CD4-positive, alpha-beta memory T cell (primary cell): Measurements from ENCODE around the gene CNDP2. TPM values are rescaled to one million over a fixed set of nuclear protein-coding genes. Genes with fewer than 3 reads are reported as not detected.

Experiments
- CTCF ChIA-PET: fragments of 350-600 bp; sonication (Branson Sonifier 250); formaldehyde crosslinking; loops from one replicate; lab custom pipeline; 2021; ENCODE audit warnings: inconsistent platforms; ENCODE audit not compliant: partially characterized antibody; lab: Charles Lee
- POLR2A ChIA-PET: fragments of 350-600 bp; sonication (Branson Sonifier 250); formaldehyde crosslinking; loops from one replicate; lab custom pipeline; 2021; ENCODE audit not compliant: partially characterized antibody; lab: Charles Lee
- DNase-seq, 5 donors: peaks; one replicate each; pipeline versions ENCODE4 v3.0.0 to v3.0.0-alpha.2; 2020 to 2022; ENCODE audit warnings: mixed read lengths in 1 of 5
- H3K27ac ChIP-seq: one replicate; pipeline ENCODE4 v1.7.0; 2013; ENCODE audit warnings: low read depth, low read length
- H3K27me3 ChIP-seq: 2 replicates; pipeline ENCODE4 v1.7.0; 2013; ENCODE audit warnings: mild to moderate bottlenecking, low read length, moderate library complexity; ENCODE audit not compliant: insufficient read depth
- H3K36me3 ChIP-seq: 2 replicates; pipeline ENCODE4 v1.7.0; 2013; ENCODE audit warnings: mild to moderate bottlenecking, low read length, moderate library complexity; ENCODE audit not compliant: insufficient read depth
- H3K4me1 ChIP-seq: 2 replicates; pipeline ENCODE4 v1.7.0; 2013; ENCODE audit warnings: mild to moderate bottlenecking, low read length, moderate library complexity; ENCODE audit not compliant: insufficient read depth
- H3K4me3 ChIP-seq, 2 donors: one replicate each; pipeline ENCODE4 v1.7.0; 2013; ENCODE audit warnings: low read length in 2 of 2, mild to moderate bottlenecking in 1 of 2
- H3K9me3 ChIP-seq, 2 donors: one replicate each; pipeline ENCODE4 v1.7.0; 2013; ENCODE audit warnings: low read length in 2 of 2, control low read depth in 1 of 2; ENCODE audit not compliant: control insufficient read depth in 1 of 2
- H3K27ac Mint-ChIP-seq, 7 donors: one replicate each; pipeline ENCODE4 v1.8.0; 2020 to 2021; ENCODE audit warnings: mixed read lengths in 7 of 7, mild to moderate bottlenecking in 6 of 7, inconsistent platforms in 3 of 7, moderate library complexity in 3 of 7
- H3K27me3 Mint-ChIP-seq, 2 donors: one replicate each; pipeline ENCODE4 v1.8.0; 2020 to 2021; ENCODE audit warnings: mixed read lengths in 2 of 2
- H3K36me3 Mint-ChIP-seq, 2 donors: one replicate each; pipeline ENCODE4 v1.8.0; 2020 to 2021; ENCODE audit warnings: mixed read lengths in 2 of 2, inconsistent platforms in 1 of 2, mild to moderate bottlenecking in 1 of 2
- H3K4me1 Mint-ChIP-seq, 4 donors: one replicate each; pipeline ENCODE4 v1.8.0; 2020 to 2021; ENCODE audit warnings: mixed read lengths in 4 of 4, mild to moderate bottlenecking in 1 of 4
- H3K4me3 Mint-ChIP-seq, 8 donors: one replicate each; pipeline ENCODE4 v1.8.0; 2020 to 2021; ENCODE audit warnings: mixed read lengths in 8 of 8, mild to moderate bottlenecking in 7 of 8, moderate library complexity in 6 of 8, inconsistent platforms in 3 of 8
- H3K9me3 Mint-ChIP-seq, 8 donors: one replicate each; pipeline ENCODE4 v1.8.0; 2020 to 2021; ENCODE audit warnings: mixed read lengths in 8 of 8, mild to moderate bottlenecking in 5 of 8, inconsistent platforms in 3 of 8, moderate library complexity in 1 of 8
- intact Hi-C: fragments of 100-400 bp; cut with micrococcal nuclease; formaldehyde crosslinking; loops from one replicate; pipeline ENCODE4 v1.15.1; 2023
- polyA plus RNA-seq, 2 donors: library from polyadenylated mRNA; unstranded; fragments of 300-500 nt; fragmentation: Illumina TruSeq; gene quantifications; one replicate each; pipeline ENCODE4 v1.2.3, GENCODE V29; 2021
- total RNA-seq, 2 experiments: library from RNA; stranded (reverse); gene quantifications; one replicate each; pipeline ENCODE4 v1.2.3, GENCODE V29; 2021

The CNDP2 gene
- total and polyA plus RNA-seq, 4 experiments from 2014 or later = 123 to 153 (median 141) TPM

- H3K4me3 ChIP-seq = no peak overlapping the region
- POLR2A ChIA-PET = no interaction called here
- H3K9me3 ChIP-seq = no peaks in the 10 kb centered on the region
- H3K4me1 ChIP-seq = peaks cover 5% of the 10 kb centered on the region
- Mint-ChIP-seq H3K4me3 (no peak overlapping the region), H3K4me1 (peaks cover 4 to 14% (median 8%) of the 10 kb centered on the region in 4 donors), H3K36me3 (no peaks in the 10 kb centered on the region), H3K27me3 (peaks cover 17 to 25% of the 10 kb centered on the region in 2 donors), H3K9me3 (no peaks in the 10 kb centered on the region), H3K27ac (no peak overlapping the region)
- H3K36me3 ChIP-seq = no peaks in the 10 kb centered on the region
- CTCF ChIA-PET = no interaction called here
- DNase-seq = no peak
- intact Hi-C loops = no loop called here
- H3K27ac ChIP-seq = no peak overlapping the region
- H3K27me3 ChIP-seq = peaks cover 8% of the 10 kb centered on the region
These were observed 36.3 kb upstream of the CNDP2 start for GRCh38 chr18:74459889-74460288.

DNA sequence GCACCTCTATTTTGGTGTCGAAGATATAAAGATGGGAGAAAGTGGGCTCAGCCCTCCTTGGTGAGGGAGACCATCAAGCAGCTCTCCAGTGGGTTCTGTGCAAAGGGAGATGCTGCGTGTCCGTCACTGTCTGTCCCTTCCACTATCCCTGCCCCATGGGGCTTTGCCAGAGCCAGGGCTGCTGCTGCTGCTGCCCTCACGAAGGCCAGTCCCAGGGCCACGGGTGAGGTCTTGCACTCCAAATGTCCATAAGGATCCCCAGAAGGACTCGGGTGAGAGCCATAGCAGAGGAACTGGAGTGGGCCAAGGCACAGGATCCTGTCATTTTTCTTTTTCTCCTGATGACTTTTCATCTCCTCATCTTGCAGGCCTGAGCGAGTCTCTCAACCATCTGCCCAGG lies 35.3 kb upstream of the CNDP2 start:
- no peak overlapping the region for H3K27ac Mint-ChIP-seq
- DNase-seq = no peak
- POLR2A ChIA-PET = no interaction called here
- H3K4me1 Mint-ChIP-seq = peaks cover 4 to 14% (median 8%) of the 10 kb centered on the region in 4 donors
- Histone ChIP-seq H3K9me3 (no peaks in the 10 kb centered on the region), H3K36me3 (no peaks in the 10 kb centered on the region), H3K27me3 (peaks cover 3% of the 10 kb centered on the region), H3K4me1 (peaks cover 5% of the 10 kb centered on the region), H3K4me3 (no peak overlapping the region), H3K27ac (no peak overlapping the region)
- H3K36me3 Mint-ChIP-seq = no peaks in the 10 kb centered on the region
- no peaks in the 10 kb centered on the region for H3K9me3 Mint-ChIP-seq
- no peak overlapping the region for H3K4me3 Mint-ChIP-seq
- intact Hi-C loops = no loop called here
- CTCF ChIA-PET = no interaction called here
- H3K27me3 Mint-ChIP-seq = peaks cover 14 to 21% of the 10 kb centered on the region in 2 donors

GRCh38 chr18:74463254-74463653 lies 32.9 kb upstream of the CNDP2 start:
- ChIA-PET CTCF (no interaction called here), POLR2A (no interaction called here)
- no peak for DNase-seq
- Histone ChIP-seq H3K9me3 (no peaks in the 10 kb centered on the region), H3K27me3 (no peaks in the 10 kb centered on the region), H3K36me3 (no peaks in the 10 kb centered on the region), H3K4me3 (no peak overlapping the region), H3K4me1 (no peaks in the 10 kb centered on the region), H3K27ac (no peak overlapping the region)
- Mint-ChIP-seq H3K4me3 (no peak overlapping the region), H3K4me1 (peaks cover 0 to 4% (median 2%) of the 10 kb centered on the region in 4 donors), H3K27me3 (peaks cover 5 to 15% of the 10 kb centered on the region in 2 donors), H3K36me3 (no peaks in the 10 kb centered on the region), H3K27ac (no peak overlapping the region), H3K9me3 (no peaks in the 10 kb centered on the region)
- intact Hi-C loops = no loop called here

DNA sequence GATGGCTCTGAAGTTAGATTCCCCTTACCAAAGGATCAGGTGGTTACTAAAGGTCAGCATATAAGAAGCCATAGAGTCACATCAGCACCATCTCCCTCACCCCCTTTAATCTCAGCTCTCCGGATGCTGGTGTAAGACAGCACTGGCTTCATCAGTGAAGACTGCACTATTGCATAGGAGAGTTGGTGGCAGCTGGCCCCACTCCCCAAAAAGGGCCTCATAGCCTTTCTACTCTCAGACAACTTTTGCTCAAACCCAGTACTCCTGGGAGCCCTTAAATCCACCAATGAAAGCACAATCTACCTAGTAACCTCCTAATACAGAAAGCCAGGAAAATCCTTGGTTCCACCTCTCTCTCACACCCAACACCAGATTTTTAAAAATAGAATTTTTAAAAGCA lies 32.2 kb upstream of the CNDP2 start:
- Histone ChIP-seq H3K4me3 (no peak overlapping the region), H3K27me3 (no peaks in the 10 kb centered on the region), H3K9me3 (no peaks in the 10 kb centered on the region), H3K36me3 (no peaks in the 10 kb centered on the region), H3K27ac (no peak overlapping the region), H3K4me1 (no peaks in the 10 kb centered on the region)
- no peak overlapping the region for H3K4me3 Mint-ChIP-seq
- POLR2A ChIA-PET = no interaction called here
- intact Hi-C loops = no loop called here
- no peaks in the 10 kb centered on the region for H3K36me3 Mint-ChIP-seq
- peaks cover 1 to 10% of the 10 kb centered on the region in 2 donors for H3K27me3 Mint-ChIP-seq
- CTCF ChIA-PET = no interaction called here
- peak overlapping the region in 1 of 7 donors; percentile 19 for H3K27ac Mint-ChIP-seq
- peaks cover 0 to 2% (median 0%) of the 10 kb centered on the region in 4 donors for H3K4me1 Mint-ChIP-seq
- no peaks in the 10 kb centered on the region for H3K9me3 Mint-ChIP-seq
- no peak for DNase-seq

DNA sequence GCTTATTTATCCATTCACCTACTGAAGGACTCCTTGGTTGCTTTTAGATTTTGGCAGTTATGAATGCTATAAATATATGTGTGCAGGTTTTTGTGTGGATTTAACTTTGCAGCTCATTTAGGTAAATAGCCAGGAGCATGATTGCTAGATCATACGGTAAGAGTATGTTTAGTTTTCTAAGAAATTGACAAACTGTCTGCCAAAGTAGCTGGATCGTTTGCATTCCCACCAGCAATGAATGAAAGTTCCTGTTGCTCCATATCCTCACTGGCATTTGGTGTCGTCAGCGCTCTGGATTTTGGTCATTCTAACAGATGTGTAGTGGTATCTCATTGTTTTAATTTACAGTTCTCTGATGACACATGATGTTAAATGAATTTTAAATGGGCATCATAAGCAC lies 30.4 kb upstream of the CNDP2 start:
- DNase-seq = no peak
- Histone ChIP-seq H3K4me1 (no peaks in the 10 kb centered on the region), H3K27ac (no peak overlapping the region), H3K27me3 (no peaks in the 10 kb centered on the region), H3K36me3 (no peaks in the 10 kb centered on the region), H3K4me3 (no peak overlapping the region), H3K9me3 (no peaks in the 10 kb centered on the region)
- no peaks in the 10 kb centered on the region for H3K36me3 Mint-ChIP-seq
- ChIA-PET CTCF (interaction anchor here (0.7 kb wide), 1 partner anchor 27 kb away, joined by 3 read pairs; no protein-coding TSS in a partner anchor), POLR2A (no interaction called here)
- intact Hi-C loops = no loop called here
- no peaks in the 10 kb centered on the region for H3K4me1 Mint-ChIP-seq
- peaks cover 0 to 8% (median 6%) of the 10 kb centered on the region in 8 donors for H3K9me3 Mint-ChIP-seq
- H3K4me3 Mint-ChIP-seq = no peak overlapping the region
- peaks cover 4 to 8% of the 10 kb centered on the region in 2 donors for H3K27me3 Mint-ChIP-seq
- H3K27ac Mint-ChIP-seq = no peak overlapping the region

GRCh38 chr18:74468547-74469061 lies 27.6 kb upstream of the CNDP2 start:
- CTCF ChIA-PET = no interaction called here
- H3K4me1 Mint-ChIP-seq = no peaks in the 10 kb centered on the region
- Histone ChIP-seq H3K4me3 (no peak overlapping the region), H3K36me3 (no peaks in the 10 kb centered on the region), H3K4me1 (no peaks in the 10 kb centered on the region), H3K27me3 (no peaks in the 10 kb centered on the region), H3K27ac (no peak overlapping the region), H3K9me3 (no peaks in the 10 kb centered on the region)
- H3K27me3 Mint-ChIP-seq = peaks cover 3% of the 10 kb centered on the region in 2 donors
- H3K9me3 Mint-ChIP-seq = peaks cover 0 to 8% (median 6%) of the 10 kb centered on the region in 8 donors
- no peak overlapping the region for H3K4me3 Mint-ChIP-seq
- no peak overlapping the region for H3K27ac Mint-ChIP-seq
- H3K36me3 Mint-ChIP-seq = no peaks in the 10 kb centered on the region
- intact Hi-C loops = no loop called here
- DNase-seq = no peak
- POLR2A ChIA-PET = no interaction called here

- Histone ChIP-seq H3K9me3 (no peaks in the 10 kb centered on the region), H3K36me3 (no peaks in the 10 kb centered on the region), H3K4me1 (no peaks in the 10 kb centered on the region), H3K4me3 (no peak overlapping the region), H3K27me3 (no peaks in the 10 kb centered on the region), H3K27ac (no peak overlapping the region)
- H3K27ac Mint-ChIP-seq = no peak overlapping the region
- POLR2A ChIA-PET = no interaction called here
- peaks cover 0 to 8% (median 6%) of the 10 kb centered on the region in 8 donors for H3K9me3 Mint-ChIP-seq
- CTCF ChIA-PET = interaction anchor here (1.1 kb wide), 1 partner anchor 80 kb away, joined by 3 read pairs; no protein-coding TSS in a partner anchor
- H3K4me3 Mint-ChIP-seq = no peak overlapping the region
- peaks cover 0 to 12% of the 10 kb centered on the region in 2 donors for H3K27me3 Mint-ChIP-seq
- DNase-seq = no peak
- H3K36me3 Mint-ChIP-seq = no peaks in the 10 kb centered on the region
- no peaks in the 10 kb centered on the region for H3K4me1 Mint-ChIP-seq
- intact Hi-C loops = no loop called here
These were observed 23.9 kb upstream of the CNDP2 start for GRCh38 chr18:74472312-74472711.
